Caco-2 (cell line): ENCODE measurements around the gene ALKBH5. TPM values are rescaled to one million over a fixed set of nuclear protein-coding genes. Genes with fewer than 3 reads are reported as not detected.

ENCODE experiments used
- BruUV-seq: library from RNA; stranded (reverse); fragments of 400-500 nt; replicated peaks from 2 replicates; lab custom pipeline; 2021; lab: Mats Ljungman, UMichigan
- CTCF ChIA-PET: fragments of 300-600 bp; sonication (Branson Sonifier 250); formaldehyde crosslinking; loops from one replicate; lab custom pipeline; 2022; ENCODE audit warnings: antibody characterized with exemption; lab: Charles Lee
- POLR2A ChIA-PET: fragments of 300-600 bp; sonication (Branson Sonifier 250); formaldehyde crosslinking; loops from one replicate; lab custom pipeline; 2022; ENCODE audit warnings: antibody characterized with exemption; lab: Charles Lee
- DNase-seq, 2 experiments: peaks; one replicate each; pipeline versions ENCODE4 v3.0.0 to v3.0.0-alpha.2; 2020 to 2022
- H3K27me3 ChIP-seq: replicated peaks from 2 replicates; pipeline ENCODE4 v1.6.0; 2011; ENCODE audit warnings: low read length; ENCODE audit not compliant: control insufficient read depth, insufficient read depth
- H3K36me3 ChIP-seq: 2 replicates; pipeline ENCODE4 v1.5.1; 2011; ENCODE audit warnings: low read length; ENCODE audit not compliant: control insufficient read depth, insufficient read depth
- H3K4me1 ChIP-seq: fragments of 250-450 bp; sonication (Bioruptor Pico); 2 replicates; pipeline ENCODE4 v1.5.1; 2020; ENCODE audit warnings: mild to moderate bottlenecking
- H3K4me3 ChIP-seq: 2 replicates; pipeline ENCODE4 v1.5.1; 2011; ENCODE audit warnings: low read depth, mild to moderate bottlenecking, control low read depth, low read length
- H3K9me3 ChIP-seq: fragments of 250-450 bp; sonication (Bioruptor Pico); 2 replicates; pipeline ENCODE4 v1.5.1; 2020; ENCODE audit warnings: mild to moderate bottlenecking, moderate library complexity
- H3K27ac Mint-ChIP-seq: one replicate; pipeline ENCODE4 v1.8.0; 2022; ENCODE audit warnings: mixed read lengths; ENCODE audit not compliant: unreplicated experiment
- H3K27me3 Mint-ChIP-seq: one replicate; pipeline ENCODE4 v1.8.0; 2022; ENCODE audit warnings: mixed read lengths; ENCODE audit not compliant: insufficient read depth, unreplicated experiment
- H3K36me3 Mint-ChIP-seq: one replicate; pipeline ENCODE4 v1.8.0; 2022; ENCODE audit warnings: mild to moderate bottlenecking, mixed read lengths; ENCODE audit not compliant: insufficient read depth, unreplicated experiment
- H3K4me1 Mint-ChIP-seq: one replicate; pipeline ENCODE4 v1.8.0; 2022; ENCODE audit warnings: low read depth, mixed read lengths; ENCODE audit not compliant: unreplicated experiment
- H3K4me3 Mint-ChIP-seq: one replicate; pipeline ENCODE4 v1.8.0; 2022; ENCODE audit warnings: mild to moderate bottlenecking, moderate library complexity, mixed read lengths; ENCODE audit not compliant: unreplicated experiment
- H3K9me3 Mint-ChIP-seq: one replicate; pipeline ENCODE4 v1.8.0; 2022; ENCODE audit warnings: mixed read lengths; ENCODE audit not compliant: unreplicated experiment
- intact Hi-C: fragments of 100-400 bp; cut with micrococcal nuclease; formaldehyde crosslinking; loops from one replicate; pipeline ENCODE4 v1.10.0; 2022; ENCODE audit not compliant: unreplicated experiment
- total RNA-seq: library from RNA; stranded (reverse); gene quantifications from 2 replicates; pipeline ENCODE4 v1.2.3, GENCODE V29; 2022
- TF ChIP-seq, protein P1 (sequence below), 2 experiments: fragments of 200-600 bp in 1 of 2; IDR thresholded peaks; 1 replicate in 1 of 2; 2 replicates in 1 of 2; pipeline versions ENCODE4 v1.5.1 to v1.8.0; 2011 to 2022; ENCODE audit warnings: antibody characterized with exemption in 1 of 2, control low read depth in 1 of 2, inconsistent platforms in 1 of 2, low read depth in 1 of 2, low read length in 1 of 2, mild to moderate bottlenecking in 1 of 2, moderate library complexity in 1 of 2; ENCODE audit not compliant: insufficient read depth in 1 of 2, severe bottlenecking in 1 of 2, unreplicated experiment in 1 of 2

Gene ALKBH5
- total RNA-seq, 1 experiment from 2014 or later = 101 TPM

DNA sequence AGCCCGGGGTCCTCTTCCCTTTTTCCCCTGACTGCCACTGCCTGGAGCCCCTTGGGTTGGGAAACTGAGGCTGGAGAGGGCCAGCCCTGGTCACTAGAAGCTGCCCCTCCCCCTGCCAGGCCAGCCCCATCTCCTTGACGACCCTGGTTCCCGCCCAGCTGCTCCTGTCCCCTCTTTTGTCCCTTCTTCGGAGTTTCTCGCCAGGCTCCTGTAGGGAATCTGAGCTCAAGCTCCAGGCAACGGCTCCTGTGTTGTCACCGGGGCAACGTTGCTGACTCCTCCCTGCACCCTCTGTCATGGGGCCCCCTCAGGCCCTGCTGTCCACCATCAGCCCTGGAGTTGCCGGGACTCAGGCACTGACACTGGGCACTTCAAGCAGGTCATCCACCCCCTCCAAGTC is 47.5 kb downstream of the ALKBH5 start:
- H3K27ac Mint-ChIP-seq = no peak overlapping the region
- H3K4me3 Mint-ChIP-seq = no peak overlapping the region
- TF ChIP-seq, protein P1, sequence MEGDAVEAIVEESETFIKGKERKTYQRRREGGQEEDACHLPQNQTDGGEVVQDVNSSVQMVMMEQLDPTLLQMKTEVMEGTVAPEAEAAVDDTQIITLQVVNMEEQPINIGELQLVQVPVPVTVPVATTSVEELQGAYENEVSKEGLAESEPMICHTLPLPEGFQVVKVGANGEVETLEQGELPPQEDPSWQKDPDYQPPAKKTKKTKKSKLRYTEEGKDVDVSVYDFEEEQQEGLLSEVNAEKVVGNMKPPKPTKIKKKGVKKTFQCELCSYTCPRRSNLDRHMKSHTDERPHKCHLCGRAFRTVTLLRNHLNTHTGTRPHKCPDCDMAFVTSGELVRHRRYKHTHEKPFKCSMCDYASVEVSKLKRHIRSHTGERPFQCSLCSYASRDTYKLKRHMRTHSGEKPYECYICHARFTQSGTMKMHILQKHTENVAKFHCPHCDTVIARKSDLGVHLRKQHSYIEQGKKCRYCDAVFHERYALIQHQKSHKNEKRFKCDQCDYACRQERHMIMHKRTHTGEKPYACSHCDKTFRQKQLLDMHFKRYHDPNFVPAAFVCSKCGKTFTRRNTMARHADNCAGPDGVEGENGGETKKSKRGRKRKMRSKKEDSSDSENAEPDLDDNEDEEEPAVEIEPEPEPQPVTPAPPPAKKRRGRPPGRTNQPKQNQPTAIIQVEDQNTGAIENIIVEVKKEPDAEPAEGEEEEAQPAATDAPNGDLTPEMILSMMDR (IDR thresholded peaks at IDR 0.05; ENCODE audit: insufficient read depth in 1 of 2, low read depth in 1 of 2, low read length in 1 of 2, severe bottlenecking in 1 of 2, unreplicated experiment in 1 of 2) = no peak
- no TSS peak for BruUV-seq
- no peak for DNase-seq
- H3K27me3 Mint-ChIP-seq = no peaks in the 10 kb centered on the region
- intact Hi-C loops = no loop called here
- H3K36me3 ChIP-seq = peaks cover 5% of the 10 kb centered on the region
- peaks cover 19% of the 10 kb centered on the region for H3K4me1 Mint-ChIP-seq
- no peaks in the 10 kb centered on the region for H3K9me3 ChIP-seq
- H3K36me3 Mint-ChIP-seq = peaks cover 6% of the 10 kb centered on the region
- H3K4me1 ChIP-seq = peaks cover 9% of the 10 kb centered on the region
- CTCF ChIA-PET = no interaction called here
- POLR2A ChIA-PET = no interaction called here
- no peak overlapping the region for H3K4me3 ChIP-seq
- H3K9me3 Mint-ChIP-seq = no peaks in the 10 kb centered on the region
- H3K27me3 ChIP-seq = no peaks in the 10 kb centered on the region

DNA sequence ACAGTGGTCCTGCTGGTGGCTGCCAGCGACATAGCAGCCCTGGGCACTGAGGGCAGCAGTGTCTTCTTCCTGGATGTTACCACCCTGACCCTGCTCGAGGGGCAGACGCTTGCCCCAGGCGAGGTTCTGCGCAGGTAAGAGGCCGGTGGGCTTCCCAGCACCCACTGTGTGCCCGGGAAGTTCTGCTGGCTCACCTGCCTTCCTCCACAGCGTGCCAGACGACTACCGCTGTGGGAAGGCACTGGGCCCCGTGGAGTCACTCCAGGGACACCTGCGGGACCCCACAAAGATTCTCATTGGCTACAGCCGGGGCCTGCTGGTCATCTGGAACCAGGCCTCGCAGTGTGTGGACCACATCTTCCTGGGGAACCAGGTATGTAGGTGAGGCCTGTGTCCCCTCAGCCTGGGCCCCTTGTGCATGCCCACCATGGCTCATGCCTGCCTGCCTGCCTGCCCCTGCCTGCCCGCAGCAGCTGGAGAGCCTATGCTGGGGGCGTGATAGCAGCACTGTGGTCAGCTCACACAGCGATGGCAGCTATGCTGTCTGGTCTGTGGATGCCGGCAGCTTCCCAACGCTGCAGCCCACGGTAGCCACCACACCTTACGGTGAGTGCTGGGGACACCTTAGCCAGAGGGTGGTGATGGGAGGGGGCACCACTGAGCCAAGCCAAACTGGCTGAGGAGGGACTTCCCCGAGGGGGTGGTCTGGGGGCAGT is 50.3 kb downstream of the ALKBH5 start:
- POLR2A ChIA-PET = no interaction called here

DNA sequence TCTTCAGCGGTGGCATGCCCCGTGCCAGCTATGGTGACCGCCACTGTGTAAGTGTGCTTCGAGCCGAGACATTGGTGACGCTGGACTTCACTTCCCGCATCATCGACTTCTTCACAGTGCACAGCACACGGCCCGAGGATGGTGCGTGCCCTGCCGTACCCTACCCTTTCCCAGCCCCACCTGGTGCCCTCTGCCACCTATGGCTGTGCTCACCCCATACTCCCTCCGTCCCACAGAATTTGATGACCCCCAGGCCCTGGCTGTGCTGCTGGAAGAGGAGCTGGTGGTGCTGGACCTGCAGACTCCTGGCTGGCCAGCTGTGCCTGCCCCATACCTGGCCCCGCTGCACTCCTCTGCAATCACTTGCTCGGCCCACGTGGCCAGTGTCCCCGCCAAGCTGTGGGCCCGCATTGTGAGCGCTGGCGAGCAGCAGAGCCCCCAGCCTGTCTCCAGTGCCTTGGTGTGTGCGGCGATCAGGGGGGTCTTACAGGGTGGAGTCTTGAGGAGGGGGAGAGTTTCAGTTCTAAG is 51.3 kb downstream of the ALKBH5 start:
- no peaks in the 10 kb centered on the region for H3K4me1 ChIP-seq
- H3K27me3 ChIP-seq = no peaks in the 10 kb centered on the region
- CTCF ChIA-PET = no interaction called here
- H3K9me3 ChIP-seq = no peaks in the 10 kb centered on the region
- H3K27ac Mint-ChIP-seq = no peak overlapping the region
- POLR2A ChIA-PET = no interaction called here
- TF ChIP-seq, protein P1 (IDR thresholded peaks at IDR 0.05; ENCODE audit: insufficient read depth in 1 of 2, low read depth in 1 of 2, low read length in 1 of 2, severe bottlenecking in 1 of 2, unreplicated experiment in 1 of 2) = no peak
- no TSS peak for BruUV-seq
- H3K36me3 ChIP-seq = peaks cover 6% of the 10 kb centered on the region
- no peaks in the 10 kb centered on the region for H3K4me1 Mint-ChIP-seq
- no peak overlapping the region for H3K4me3 Mint-ChIP-seq
- H3K4me3 ChIP-seq = no peak overlapping the region
- no peaks in the 10 kb centered on the region for H3K27me3 Mint-ChIP-seq
- intact Hi-C loops = no loop called here
- no peaks in the 10 kb centered on the region for H3K9me3 Mint-ChIP-seq
- DNase-seq = no peak
- peaks cover 12% of the 10 kb centered on the region for H3K36me3 Mint-ChIP-seq

More for the DNA sequence above, 50.3 kb downstream of the ALKBH5 start:
- Mint-ChIP-seq H3K4me3 (no peak overlapping the region), H3K9me3 (no peaks in the 10 kb centered on the region), H3K27me3 (no peaks in the 10 kb centered on the region), H3K27ac (no peak overlapping the region), H3K4me1 (no peaks in the 10 kb centered on the region), H3K36me3 (peaks cover 8% of the 10 kb centered on the region)
- intact Hi-C loops = no loop called here
- no peaks in the 10 kb centered on the region for H3K9me3 ChIP-seq
- no peak overlapping the region for H3K4me3 ChIP-seq
- H3K4me1 ChIP-seq = no peaks in the 10 kb centered on the region
- DNase-seq = no peak
- H3K27me3 ChIP-seq = no peaks in the 10 kb centered on the region
- TF ChIP-seq, protein P1 (IDR thresholded peaks at IDR 0.05; ENCODE audit: insufficient read depth in 1 of 2, low read depth in 1 of 2, low read length in 1 of 2, severe bottlenecking in 1 of 2, unreplicated experiment in 1 of 2) = no peak
- CTCF ChIA-PET = no interaction called here
- BruUV-seq = no TSS peak
- H3K36me3 ChIP-seq = peaks cover 6% of the 10 kb centered on the region
